Activated CD8-positive, alpha-beta T cell treated with anti-CD3 and anti-CD28 coated beads, Interleukin-2, amount 10 ng/mL, durations not matched to agents 7 days and 5 days (primary cell): ENCODE measurements around the gene TAGLN2. TPM values are rescaled to one million over a fixed set of nuclear protein-coding genes. Genes with fewer than 3 reads are reported as not detected.

Experiments used
- ATAC-seq: fragments of 150-1000 bp; cut with Tn5 transposase; one replicate; pipeline ENCODE4 v1.10.0; 2021; ENCODE audit warnings: moderate library complexity
- CTCF ChIA-PET: fragments of 350-600 bp; sonication (Branson Sonifier 250); formaldehyde crosslinking; loops from one replicate; lab custom pipeline; 2021; ENCODE audit warnings: antibody characterized with exemption; lab: Charles Lee
- POLR2A ChIA-PET: fragments of 350-600 bp; sonication (Branson Sonifier 250); formaldehyde crosslinking; loops from one replicate; lab custom pipeline; 2021; ENCODE audit warnings: antibody characterized with exemption; lab: Charles Lee
- DNase-seq: peaks from one replicate; pipeline ENCODE4 v3.0.0-alpha.2; 2020
- H3K27ac Mint-ChIP-seq: one replicate; pipeline ENCODE4 v1.8.0; 2021; ENCODE audit warnings: mild to moderate bottlenecking, mixed read lengths
- H3K27me3 Mint-ChIP-seq: one replicate; pipeline ENCODE4 v1.8.0; 2021; ENCODE audit warnings: low read depth, mixed read lengths
- H3K36me3 Mint-ChIP-seq: one replicate; pipeline ENCODE4 v1.8.0; 2021; ENCODE audit warnings: low read depth, mixed read lengths
- H3K4me1 Mint-ChIP-seq: one replicate; pipeline ENCODE4 v1.8.0; 2021; ENCODE audit warnings: low read depth, mixed read lengths
- H3K4me3 Mint-ChIP-seq: one replicate; pipeline ENCODE4 v1.8.0; 2021; ENCODE audit warnings: mild to moderate bottlenecking, mixed read lengths
- H3K9me3 Mint-ChIP-seq: one replicate; pipeline ENCODE4 v1.8.0; 2022; ENCODE audit warnings: mixed read lengths; ENCODE audit not compliant: insufficient read depth
- total RNA-seq, 2 experiments: library from RNA; stranded (reverse); gene quantifications; one replicate each; pipeline ENCODE4 v1.2.3, GENCODE V29; 2021

TAGLN2 gene
- total RNA-seq, 2 experiments from 2014 or later, result 476 to 510 TPM

DNA sequence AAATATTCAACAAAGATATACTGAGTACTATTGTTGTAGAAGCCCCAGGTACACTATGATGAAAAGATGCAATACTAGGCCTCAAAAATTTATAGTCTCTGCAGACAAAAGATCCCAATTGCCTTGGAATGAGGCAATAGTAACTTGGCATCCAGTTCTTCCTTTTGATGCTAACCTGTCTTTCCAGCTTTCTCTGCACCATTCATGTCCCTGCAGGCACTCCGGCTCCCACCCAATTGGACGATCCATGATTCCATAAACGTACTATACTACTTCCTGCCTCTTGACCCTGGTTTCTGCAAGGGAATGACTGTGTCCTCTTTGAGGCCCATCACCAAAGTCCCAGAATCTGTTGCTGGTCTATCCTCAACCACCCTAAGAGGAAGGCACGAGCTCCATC lies 8.0 kb upstream of the TAGLN2 start:
- DNase-seq (no peak), ATAC-seq (no peak)
- H3K27ac Mint-ChIP-seq, result no peak overlapping the region
- H3K27me3 Mint-ChIP-seq, result peaks cover 13% of the 10 kb centered on the region
- peaks cover 3% of the 10 kb centered on the region for H3K4me1 Mint-ChIP-seq
- H3K9me3 Mint-ChIP-seq, result no peaks in the 10 kb centered on the region
- ChIA-PET POLR2A (interaction anchor here (2.2 kb wide), 1 partner anchor 9 kb away, joined by 18 read pairs; the partner anchor contains the start of gene TAGLN2), CTCF (interaction anchor here (1.0 to 9.9 kb wide), 6 partner anchors 8 to 145 kb away, joined by 3 to 184 read pairs (median 4); partner anchors contain the start of gene TAGLN2)
- no peak overlapping the region for H3K4me3 Mint-ChIP-seq
- H3K36me3 Mint-ChIP-seq, result no peaks in the 10 kb centered on the region

DNA sequence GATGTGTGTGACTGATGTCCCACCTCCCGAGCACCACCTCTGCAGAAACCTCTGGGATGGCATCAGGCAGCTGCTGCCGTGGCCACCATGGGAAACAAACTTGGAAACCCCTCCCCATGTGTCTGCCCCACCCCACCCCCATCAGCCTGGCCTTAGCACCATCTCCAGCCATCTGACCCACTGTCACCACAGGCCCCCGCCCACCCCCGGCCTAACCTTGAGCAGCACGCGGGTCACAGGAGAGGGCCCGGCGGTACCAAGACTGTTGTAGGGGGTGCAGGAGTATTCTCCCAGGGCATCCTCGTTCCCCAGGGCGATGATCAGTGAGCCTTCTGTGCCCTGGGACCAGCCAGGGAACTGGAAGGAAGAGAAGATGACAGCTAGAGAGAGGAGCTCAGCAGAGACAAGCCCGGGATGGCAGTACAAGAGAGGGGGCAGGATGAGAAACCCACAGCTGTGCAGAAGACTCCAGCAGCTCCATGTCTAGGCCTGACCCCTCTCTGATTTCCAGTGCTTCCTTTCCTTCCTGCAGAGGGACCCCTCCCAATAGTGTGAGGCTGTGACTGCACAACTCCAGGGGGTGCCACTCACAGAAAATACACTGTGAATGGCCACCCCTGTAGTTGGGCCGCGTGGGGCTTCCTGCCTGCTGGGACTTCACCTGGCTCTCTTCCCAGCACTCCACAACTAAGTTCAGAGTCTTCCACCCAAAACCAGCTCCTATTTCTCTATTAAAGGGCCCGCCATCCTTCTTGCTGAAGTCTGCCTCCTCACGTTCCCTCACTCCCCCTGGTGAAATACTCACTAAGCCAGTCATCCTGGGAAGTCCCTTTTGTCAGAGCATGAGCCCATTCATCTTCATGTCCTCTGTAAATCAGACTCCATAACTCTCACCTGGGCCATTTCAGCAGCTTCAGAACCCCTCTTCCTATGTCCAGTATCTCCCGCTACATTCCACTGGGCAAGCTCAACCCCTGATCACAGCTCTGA lies 7.3 kb upstream of the TAGLN2 start:
- Mint-ChIP-seq H3K4me3 (no peak overlapping the region), H3K27ac (no peak overlapping the region), H3K9me3 (no peaks in the 10 kb centered on the region), H3K36me3 (no peaks in the 10 kb centered on the region), H3K27me3 (peaks cover 11% of the 10 kb centered on the region), H3K4me1 (peaks cover 2% of the 10 kb centered on the region)
- no peak for DNase-seq
- CTCF ChIA-PET, result interaction anchor here (1.0 to 9.9 kb wide), 6 partner anchors 8 to 146 kb away, joined by 3 to 184 read pairs (median 4); partner anchors contain the start of gene TAGLN2
- POLR2A ChIA-PET, result interaction anchor here (1.3 to 2.2 kb wide), 2 partner anchors 8 to 9 kb away, joined by 4 to 18 read pairs; partner anchors contain the start of gene TAGLN2
- ATAC-seq, result no peak

DNA sequence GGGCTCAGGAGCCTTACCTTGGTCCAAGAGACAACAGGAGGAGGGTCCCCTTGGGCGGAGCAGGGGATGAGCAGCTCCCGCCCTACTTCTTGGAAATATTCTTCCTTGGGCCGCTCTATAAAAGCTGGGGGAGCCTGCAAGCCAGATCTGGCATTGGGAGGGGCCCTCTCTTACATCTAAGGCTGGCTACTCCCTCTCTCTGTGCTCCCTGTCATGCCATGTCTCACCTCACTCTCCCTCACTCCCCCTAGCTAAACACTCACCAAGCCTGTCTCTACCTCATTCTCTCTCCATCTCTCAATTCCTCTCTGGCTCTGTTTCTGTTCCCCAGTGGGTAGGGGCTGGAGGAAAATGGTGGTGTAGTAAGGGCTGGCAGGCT lies 6.5 kb upstream of the TAGLN2 start:
- peaks cover 2% of the 10 kb centered on the region for H3K4me1 Mint-ChIP-seq
- peaks cover 11% of the 10 kb centered on the region for H3K27me3 Mint-ChIP-seq
- CTCF ChIA-PET, result no interaction called here
- H3K9me3 Mint-ChIP-seq, result no peaks in the 10 kb centered on the region
- H3K4me3 Mint-ChIP-seq, result no peak overlapping the region
- POLR2A ChIA-PET, result interaction anchor here (1.3 kb wide), 1 partner anchor 8 kb away, joined by 4 read pairs; no protein-coding TSS in a partner anchor
- no peak overlapping the region for H3K27ac Mint-ChIP-seq
- no peak for ATAC-seq
- no peaks in the 10 kb centered on the region for H3K36me3 Mint-ChIP-seq
- no peak for DNase-seq

DNA sequence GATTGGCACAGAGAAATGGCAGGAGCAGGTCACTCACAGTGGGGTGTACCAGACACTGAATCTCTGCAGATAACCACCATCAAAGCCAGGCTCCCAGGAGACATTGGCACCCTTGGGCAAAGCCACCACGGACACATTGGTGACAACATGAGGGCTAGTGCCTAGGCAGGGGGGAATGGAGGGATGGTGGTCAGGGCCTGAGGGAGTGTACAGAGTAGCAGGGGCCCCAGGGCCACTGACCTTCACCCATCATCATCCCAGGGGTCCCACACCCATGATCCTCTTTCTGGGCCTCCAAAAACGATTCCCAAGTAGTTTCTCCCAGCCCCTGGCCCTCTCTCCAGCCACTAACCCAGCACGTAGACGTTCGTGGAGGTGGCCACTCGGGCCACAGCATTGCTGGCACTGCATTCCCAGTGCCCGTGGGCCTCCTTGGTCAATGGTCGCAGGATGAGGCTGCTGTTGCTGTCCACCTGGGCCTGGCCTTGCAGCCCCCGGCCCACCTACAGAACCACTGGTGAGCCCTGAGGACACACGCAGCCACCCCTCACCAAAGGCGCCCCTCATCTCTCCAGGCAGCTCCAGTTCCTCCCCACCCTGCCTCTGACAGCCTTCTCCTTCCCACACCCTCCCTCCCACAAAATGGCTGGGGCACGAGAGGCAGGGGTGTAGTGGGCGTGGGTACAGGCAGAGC lies 5.9 kb upstream of the TAGLN2 start:
- Mint-ChIP-seq H3K9me3 (no peaks in the 10 kb centered on the region), H3K4me1 (peaks cover 1% of the 10 kb centered on the region), H3K36me3 (no peaks in the 10 kb centered on the region), H3K27ac (no peak overlapping the region), H3K4me3 (no peak overlapping the region), H3K27me3 (peaks cover 11% of the 10 kb centered on the region)
- ATAC-seq (no peak), DNase-seq (no peak)
- ChIA-PET POLR2A (interaction anchor here (1.3 kb wide), 1 partner anchor 8 kb away, joined by 4 read pairs; no protein-coding TSS in a partner anchor), CTCF (no interaction called here)

DNA sequence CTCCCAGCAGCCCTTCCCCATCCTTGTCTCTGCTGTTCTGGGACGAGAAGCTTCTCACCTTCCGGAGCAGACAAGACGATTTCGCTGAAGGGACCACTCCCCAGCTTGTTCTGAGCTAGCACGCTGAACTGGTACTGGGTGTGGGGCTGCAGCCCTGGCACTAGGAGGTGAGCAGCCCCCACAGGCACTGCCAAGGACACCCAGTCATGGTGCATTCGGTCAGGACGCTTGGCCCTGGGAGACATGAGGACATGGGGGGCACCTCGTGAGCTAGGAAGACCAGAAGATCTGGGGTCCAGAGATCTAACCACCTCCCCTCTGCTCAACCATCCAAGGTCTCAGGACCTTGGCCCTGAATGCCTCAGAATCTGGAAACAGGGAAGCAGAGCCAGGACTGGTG lies 5.3 kb upstream of the TAGLN2 start:
- ChIA-PET CTCF (interaction anchor here (0.9 to 1.5 kb wide), 2 partner anchors 38 to 77 kb away, joined by 3 to 9 read pairs; no protein-coding TSS in a partner anchor), POLR2A (no interaction called here)
- Mint-ChIP-seq H3K36me3 (no peaks in the 10 kb centered on the region), H3K27ac (no peak overlapping the region), H3K4me1 (peaks cover 8% of the 10 kb centered on the region), H3K9me3 (no peaks in the 10 kb centered on the region), H3K4me3 (no peak overlapping the region), H3K27me3 (peaks cover 8% of the 10 kb centered on the region)
- no peak for DNase-seq
- ATAC-seq, result no peak

DNA sequence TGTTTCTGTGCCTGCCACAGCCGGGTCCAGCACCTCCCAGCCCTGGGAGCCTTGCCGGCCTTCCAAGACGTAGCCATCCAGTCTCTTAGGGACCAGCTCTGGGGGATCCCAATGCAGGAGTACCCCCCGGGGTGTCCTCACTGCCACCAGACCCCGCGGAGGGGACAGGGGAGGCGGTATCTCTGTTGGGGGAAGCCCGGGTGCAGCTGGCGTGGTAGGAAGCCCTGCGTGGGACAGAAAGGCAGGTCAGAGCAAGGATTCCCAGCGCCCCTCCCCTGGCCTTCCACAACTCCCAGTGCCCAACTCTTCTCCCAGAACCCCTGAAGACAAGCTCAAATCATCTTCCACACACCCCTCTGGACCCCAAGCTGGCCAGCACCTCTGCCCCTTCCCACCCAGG lies 4.9 kb upstream of the TAGLN2 start:
- Mint-ChIP-seq H3K4me1 (peaks cover 8% of the 10 kb centered on the region), H3K4me3 (no peak overlapping the region), H3K27ac (no peak overlapping the region), H3K9me3 (no peaks in the 10 kb centered on the region), H3K27me3 (peaks cover 4% of the 10 kb centered on the region), H3K36me3 (no peaks in the 10 kb centered on the region)
- CTCF ChIA-PET, result interaction anchor here (0.9 to 1.5 kb wide), 2 partner anchors 38 to 77 kb away, joined by 3 to 9 read pairs; no protein-coding TSS in a partner anchor
- ATAC-seq (no peak), DNase-seq (no peak)
- POLR2A ChIA-PET, result interaction anchor here (1.0 kb wide), 1 partner anchor 15 kb away, joined by 3 read pairs; no protein-coding TSS in a partner anchor

DNA sequence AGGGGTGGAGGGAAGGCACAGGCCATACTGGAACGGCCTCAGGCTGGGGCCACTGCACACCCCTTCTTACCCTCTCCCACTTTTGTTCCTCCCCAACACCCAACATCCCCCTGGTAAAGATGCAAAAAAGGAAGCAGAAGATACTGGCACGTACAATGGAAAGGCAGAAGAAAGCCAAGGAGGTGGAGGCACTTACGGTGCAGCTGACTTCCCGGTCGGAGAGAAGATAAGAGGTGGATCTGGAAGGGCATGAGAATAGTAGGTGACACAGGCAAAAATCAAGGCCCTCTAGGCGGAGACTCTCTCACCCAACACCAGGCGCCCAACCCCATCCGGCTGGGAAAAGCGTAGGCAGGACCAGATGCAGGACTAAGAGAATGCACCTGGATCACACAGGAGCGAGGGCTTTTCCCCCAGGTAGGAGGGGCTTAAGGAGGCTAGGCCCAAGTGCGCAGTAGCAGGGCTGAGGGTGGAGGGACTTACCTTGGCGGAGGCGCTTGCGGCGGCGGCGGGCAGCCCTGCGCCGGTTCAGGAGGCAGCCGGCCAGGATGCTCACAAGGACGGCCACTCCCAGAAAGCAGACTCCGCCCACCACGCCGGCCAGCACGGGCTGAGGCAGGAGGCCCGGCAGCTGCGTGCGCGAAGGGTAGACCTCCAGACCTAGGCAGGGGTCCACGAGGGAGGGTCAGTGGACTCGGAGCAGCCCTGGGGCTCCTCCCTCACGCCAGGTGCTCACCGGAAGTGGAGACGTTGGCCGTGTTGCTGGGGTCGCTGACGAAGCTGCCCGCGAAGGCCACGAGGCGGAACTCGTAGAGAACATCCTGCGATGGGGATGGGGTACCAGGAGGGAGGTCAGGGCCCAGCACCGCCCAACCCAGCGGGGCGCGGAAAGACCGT lies 4.1 kb upstream of the TAGLN2 start:
- ChIA-PET POLR2A (interaction anchor here (1.0 kb wide), 1 partner anchor 14 kb away, joined by 3 read pairs; no protein-coding TSS in a partner anchor), CTCF (interaction anchor here (0.9 to 1.5 kb wide), 3 partner anchors 37 to 78 kb away, joined by 3 to 9 read pairs (median 3); no protein-coding TSS in a partner anchor)
- Mint-ChIP-seq H3K9me3 (no peaks in the 10 kb centered on the region), H3K4me3 (no peak overlapping the region), H3K4me1 (peaks cover 8% of the 10 kb centered on the region), H3K36me3 (no peaks in the 10 kb centered on the region), H3K27ac (no peak overlapping the region), H3K27me3 (no peaks in the 10 kb centered on the region)
- DNase-seq (no peak), ATAC-seq (no peak)

DNA sequence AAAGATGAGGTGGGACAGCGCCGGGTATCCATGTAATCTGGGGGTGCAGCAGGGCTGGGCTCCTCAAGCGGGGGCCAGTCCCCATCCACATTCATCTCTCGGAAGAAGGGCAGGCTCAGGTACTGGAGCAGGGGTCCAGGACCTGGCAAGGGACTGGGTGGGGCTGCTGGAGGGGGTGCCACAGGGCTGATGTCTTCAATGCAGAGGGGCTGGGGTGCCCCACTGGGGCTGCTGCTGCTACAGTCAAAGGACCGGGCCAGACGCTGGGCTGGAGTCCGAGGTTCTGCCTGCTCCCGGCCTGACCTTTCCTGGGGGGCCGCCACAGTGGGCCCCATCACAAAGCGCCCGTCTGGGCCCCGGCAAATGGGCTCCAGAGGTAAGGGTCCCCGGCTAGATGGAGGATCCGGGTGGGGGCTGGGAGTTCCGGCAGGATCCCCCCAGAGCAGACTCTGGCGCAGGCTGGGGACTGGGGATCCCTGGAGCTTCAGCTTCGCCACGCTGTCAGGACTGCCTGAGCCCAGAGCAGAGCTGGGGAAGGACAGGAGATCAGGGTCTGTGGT lies 3.3 kb upstream of the TAGLN2 start:
- Mint-ChIP-seq H3K4me1 (peaks cover 11% of the 10 kb centered on the region), H3K27me3 (no peaks in the 10 kb centered on the region), H3K36me3 (peaks cover 7% of the 10 kb centered on the region), H3K4me3 (no peak overlapping the region), H3K9me3 (no peaks in the 10 kb centered on the region), H3K27ac (no peak overlapping the region)
- CTCF ChIA-PET, result interaction anchor here (1.5 kb wide), 1 partner anchor 78 kb away, joined by 3 read pairs; no protein-coding TSS in a partner anchor
- DNase-seq, result no peak
- ATAC-seq, result no peak
- POLR2A ChIA-PET, result no interaction called here

DNA sequence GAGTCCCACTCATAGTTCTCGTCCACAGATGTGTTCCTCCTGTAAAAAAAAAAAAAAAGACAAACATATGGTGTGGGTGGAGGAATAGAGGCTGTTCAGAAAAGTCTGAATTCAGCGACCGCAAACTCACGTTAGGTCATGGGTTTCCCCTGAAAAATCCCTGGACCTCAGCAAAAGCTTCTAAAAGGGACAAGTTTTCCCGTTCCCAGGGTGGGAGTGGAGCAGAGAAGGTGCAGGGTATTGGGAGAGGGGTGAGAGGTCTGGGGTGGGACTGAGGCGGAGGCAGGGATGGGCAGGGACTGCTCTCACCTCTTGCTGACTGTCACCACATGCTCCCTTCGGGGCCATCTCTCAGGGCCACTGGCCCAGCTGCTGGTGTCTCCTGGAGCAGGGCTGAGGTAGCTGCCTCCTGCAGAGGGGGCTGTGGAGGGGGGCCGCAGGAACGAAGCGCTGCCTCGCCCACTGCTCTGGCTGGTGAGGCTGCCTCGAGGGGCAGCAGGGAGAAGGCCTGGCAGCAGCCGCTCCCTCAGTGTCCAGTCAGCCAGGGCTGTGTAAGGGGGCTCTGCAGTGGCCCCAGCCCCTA lies 2.6 kb upstream of the TAGLN2 start:
- CTCF ChIA-PET, result interaction anchor here (1.2 to 6.7 kb wide), 3 partner anchors 35 to 80 kb away, joined by 3 to 49 read pairs (median 5); no protein-coding TSS in a partner anchor
- Mint-ChIP-seq H3K36me3 (peaks cover 14% of the 10 kb centered on the region), H3K27me3 (no peaks in the 10 kb centered on the region), H3K27ac (no peak overlapping the region), H3K4me3 (no peak overlapping the region), H3K4me1 (peaks cover 16% of the 10 kb centered on the region), H3K9me3 (no peaks in the 10 kb centered on the region)
- ATAC-seq, result no peak
- POLR2A ChIA-PET, result no interaction called here
- DNase-seq, result no peak

DNA sequence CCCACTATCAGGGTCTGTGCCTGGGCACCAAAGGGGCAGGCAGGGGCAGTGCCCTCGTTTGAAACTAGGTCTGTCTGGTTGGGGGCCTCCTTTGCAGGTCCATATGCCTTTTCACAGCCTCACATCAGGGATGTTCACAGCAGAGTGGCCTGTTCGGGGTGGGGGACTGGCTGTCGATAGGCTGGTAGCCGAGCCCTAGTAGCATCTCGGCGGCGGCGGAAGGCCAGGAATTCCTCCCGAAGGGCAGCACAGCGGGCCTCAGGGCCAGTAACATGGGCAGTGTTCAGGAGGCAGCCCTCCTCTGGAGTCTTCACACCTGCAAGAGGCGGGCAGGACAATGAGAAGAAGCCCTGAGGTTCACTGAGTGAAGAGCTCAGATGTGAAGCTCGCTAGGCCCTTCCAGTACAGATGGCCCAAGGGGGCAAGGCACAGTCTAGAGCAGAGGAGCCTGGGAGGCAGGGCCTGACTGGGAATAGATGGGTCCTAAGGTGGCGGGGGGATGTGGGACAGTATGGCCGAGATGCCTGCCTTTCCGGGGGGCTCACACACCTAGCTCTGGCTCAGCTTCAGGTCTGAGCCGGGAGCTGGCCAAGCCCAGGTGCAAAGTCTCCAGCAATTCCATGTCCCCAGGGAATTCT lies 2.0 kb upstream of the TAGLN2 start:
- Mint-ChIP-seq H3K4me1 (peaks cover 22% of the 10 kb centered on the region), H3K4me3 (no peak overlapping the region), H3K27me3 (no peaks in the 10 kb centered on the region), H3K9me3 (no peaks in the 10 kb centered on the region), H3K27ac (no peak overlapping the region), H3K36me3 (peaks cover 20% of the 10 kb centered on the region)
- ATAC-seq, result no peak
- POLR2A ChIA-PET, result interaction anchor here (0.8 kb wide), 1 partner anchor 34 kb away, joined by 3 read pairs; no protein-coding TSS in a partner anchor
- CTCF ChIA-PET, result interaction anchor here (1.2 to 6.7 kb wide), 3 partner anchors 34 to 81 kb away, joined by 3 to 49 read pairs (median 5); no protein-coding TSS in a partner anchor
- no peak for DNase-seq
